ENCODE results near the gene RUNDC3A.
A peak's percentile ranks its signal among the peaks of the same experiment; 100 is the strongest.
"Not testable (repeated sequence)": the region's sequence is repeated elsewhere in the genome, so short reads cannot be mapped to it uniquely, and the experiment has no call there.

The RUNDC3A gene

DNA sequence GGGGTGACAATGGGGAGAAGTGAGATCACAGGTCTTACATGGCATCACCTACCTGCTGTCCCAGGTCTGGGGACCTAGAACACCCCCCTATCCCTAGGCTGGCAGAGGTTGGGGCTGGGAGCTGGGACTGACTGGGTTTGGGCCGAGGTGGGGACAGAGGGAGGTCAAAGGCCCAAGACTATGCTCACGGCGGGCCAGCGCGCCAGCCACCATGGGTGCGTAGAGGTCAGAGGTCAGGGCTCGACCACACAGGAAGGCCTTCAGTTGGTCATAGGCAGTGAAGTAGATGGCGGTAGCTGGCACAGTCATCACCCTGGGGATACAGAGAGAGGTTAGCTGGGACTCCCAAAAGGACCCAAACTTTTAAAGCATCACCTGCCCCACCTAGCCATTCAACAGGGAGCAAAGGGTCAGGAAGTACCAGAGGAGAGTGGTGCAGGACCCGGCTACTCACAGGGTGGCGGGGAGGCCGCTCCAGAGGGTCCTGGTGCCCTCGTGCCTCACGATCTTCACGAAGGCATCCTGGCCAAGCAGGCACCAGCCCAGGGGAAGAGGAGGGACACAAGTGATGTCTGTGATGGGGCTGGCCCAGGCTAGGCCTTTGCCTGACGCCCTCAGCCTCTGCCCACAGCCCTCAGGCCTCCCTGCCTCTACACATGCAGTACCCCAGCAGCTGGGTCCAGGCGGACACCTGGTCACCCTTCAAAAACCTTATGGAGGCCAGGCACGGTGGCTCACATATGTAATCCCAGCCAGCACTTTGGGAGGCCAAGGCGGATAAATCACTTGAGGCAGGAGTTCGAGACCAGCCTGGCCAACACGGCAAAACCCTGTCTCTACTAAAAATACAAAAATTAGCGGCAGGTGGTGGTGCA lies 13.1 kb downstream of the RUNDC3A start:
- no peak for DNase-seq

- DNase-seq, result no peak
Observed at GRCh38 chr17:44322236-44322895, 14.0 kb downstream of the RUNDC3A start.

DNA sequence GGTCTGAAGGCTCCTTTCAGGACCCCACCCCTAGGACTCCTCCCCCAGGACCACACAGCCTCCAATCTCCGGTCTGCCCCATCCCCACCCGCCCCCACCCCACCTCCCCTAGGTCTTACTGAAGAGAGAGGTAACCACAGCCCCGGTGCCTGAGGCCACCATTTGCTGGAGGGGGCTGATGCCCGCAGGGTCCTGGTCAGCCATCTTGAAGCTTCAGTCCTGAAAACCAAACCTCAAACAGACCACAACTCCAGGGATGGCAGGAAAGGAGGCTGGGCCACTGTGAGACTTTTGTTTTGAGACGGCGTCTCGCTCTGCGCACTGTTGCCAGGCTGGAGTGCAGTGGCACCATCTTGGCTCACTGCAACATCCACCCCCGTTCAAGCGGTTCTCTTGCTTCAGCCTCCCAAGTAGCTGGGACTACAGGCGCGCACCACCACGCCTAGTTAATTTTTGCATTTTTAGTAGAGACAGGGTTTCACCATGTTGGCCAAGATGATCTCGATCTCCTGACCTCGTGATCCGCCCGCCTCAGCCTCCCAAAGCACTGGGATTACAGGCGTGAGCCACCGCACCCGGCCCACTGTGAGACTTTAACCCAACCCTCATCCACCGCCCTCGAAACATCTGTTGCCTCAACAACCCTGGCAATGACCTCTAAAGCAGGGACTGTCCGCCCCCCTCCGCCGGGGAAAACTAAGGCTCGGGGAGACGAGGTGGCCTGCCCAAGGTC lies 15.1 kb downstream of the RUNDC3A start:
- DNase-seq, result no peak

DNA sequence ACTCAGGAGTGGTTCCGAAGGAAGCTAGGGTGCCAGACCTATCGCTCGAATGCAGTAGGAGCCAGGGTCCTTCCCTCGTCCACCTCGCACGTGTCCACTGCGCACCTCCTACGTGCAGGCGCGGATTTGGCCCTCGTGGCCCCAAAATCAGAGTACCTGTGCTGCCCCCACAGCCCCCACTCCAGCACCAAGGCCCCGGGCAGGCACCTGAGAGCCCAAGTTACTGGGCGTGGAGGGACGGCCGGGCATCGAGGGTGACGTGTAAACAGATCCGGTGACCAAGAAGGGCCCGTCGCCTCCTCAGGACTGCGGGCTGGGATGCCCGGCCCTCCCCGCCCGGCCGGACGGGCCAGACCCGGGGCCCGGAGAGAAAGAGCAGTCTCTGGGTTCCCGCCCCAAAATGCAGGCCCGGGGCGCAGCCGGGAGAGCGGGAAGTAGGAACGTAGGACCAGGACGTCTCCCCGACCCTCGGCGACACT lies 15.7 kb downstream of the RUNDC3A start:
- no peak for DNase-seq

GRCh38 chr17:44324571-44325275 lies 16.3 kb downstream of the RUNDC3A start, which contains the start of gene SLC25A39:
Gene SLC25A39 (minus strand): TSS chr17:44324823. CDS start chr17:44323562, 1,261 bp downstream.
- peak; percentile 94 for DNase-seq

DNA sequence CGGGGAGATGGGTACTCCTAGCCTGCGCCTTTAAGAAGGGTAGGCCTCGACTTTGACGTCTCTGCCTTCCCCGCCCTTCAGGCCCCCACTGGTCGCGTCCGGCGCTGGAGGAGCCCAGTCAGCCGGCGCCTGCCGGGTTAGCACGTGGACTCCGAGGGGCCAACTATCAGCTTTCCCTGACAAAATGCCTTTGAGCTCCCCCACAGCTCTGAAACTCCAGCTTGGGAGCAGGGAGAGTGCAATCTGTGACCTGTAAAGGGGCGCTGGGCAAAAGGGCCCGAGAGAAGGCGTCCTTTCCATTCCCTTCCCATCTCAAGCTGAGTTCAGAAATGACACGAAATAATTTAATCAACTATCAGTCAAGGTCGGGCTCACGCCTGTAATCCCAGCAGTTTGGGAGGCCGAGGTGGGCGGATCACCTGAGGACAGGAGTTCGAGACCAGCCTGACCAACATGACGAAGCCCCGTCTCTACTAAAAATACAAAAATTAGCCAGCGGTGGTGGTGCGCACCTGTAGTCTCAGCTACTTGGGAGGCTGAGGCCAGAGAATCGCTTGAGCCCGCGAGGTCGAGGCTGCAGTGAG lies 18.6 kb downstream of the RUNDC3A start:
- peak; percentile 92 for DNase-seq

GRCh38 chr17:44327715-44328449 lies 19.5 kb downstream of the RUNDC3A start:
- DNase-seq, result no peak

- not testable (repeated sequence) for DNase-seq
Observed at GRCh38 chr17:44329516-44329915, 21.1 kb downstream of the RUNDC3A start.

DNA sequence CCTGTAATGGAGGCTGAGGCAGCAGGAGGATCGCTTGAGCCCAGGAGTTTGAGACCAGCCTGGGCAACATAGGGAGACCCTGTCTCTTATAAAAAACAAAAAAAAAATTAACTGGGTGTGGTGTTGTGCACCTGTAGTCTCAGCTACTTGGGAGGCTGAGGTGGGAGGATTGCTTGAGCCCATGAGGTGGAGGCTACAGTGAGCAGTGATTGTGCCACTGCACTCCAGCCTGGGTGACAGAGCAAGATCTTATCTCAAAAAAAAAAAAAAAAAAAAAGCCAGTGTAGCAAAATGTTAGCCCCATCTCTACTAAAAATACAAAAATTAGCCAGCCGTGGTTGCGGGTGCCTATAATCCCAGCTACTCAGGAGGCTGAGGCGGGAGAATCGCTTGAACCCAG lies 21.9 kb downstream of the RUNDC3A start:
- not testable (repeated sequence) for DNase-seq

DNA sequence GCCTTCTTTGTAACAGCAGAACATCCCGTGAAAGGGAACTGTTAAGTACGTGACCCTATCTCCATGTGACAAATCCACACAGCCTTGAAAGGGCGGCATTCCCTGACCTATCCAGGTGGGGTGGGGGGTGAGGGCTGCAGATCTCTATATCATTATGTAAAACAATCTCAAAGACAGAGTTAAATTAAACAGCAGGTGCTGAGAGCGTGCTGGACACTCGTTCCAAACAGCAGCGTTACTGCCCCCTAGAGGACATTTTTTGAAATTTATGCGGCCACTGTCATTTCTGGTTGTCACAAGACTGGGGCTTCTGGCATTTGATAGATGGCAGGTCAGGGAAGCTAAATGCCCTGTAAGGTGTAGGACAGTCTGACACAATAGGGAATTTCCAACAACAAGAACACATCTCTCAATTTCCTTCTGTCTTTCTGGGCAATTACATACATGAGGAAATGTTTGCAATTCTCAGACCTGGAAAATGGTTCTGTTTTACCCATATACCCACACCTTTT lies 22.9 kb downstream of the RUNDC3A start:
- DNase-seq, result peak; percentile 60

GRCh38 chr17:44333371-44333770 lies 25.0 kb downstream of the RUNDC3A start:
- no peak for DNase-seq

DNA sequence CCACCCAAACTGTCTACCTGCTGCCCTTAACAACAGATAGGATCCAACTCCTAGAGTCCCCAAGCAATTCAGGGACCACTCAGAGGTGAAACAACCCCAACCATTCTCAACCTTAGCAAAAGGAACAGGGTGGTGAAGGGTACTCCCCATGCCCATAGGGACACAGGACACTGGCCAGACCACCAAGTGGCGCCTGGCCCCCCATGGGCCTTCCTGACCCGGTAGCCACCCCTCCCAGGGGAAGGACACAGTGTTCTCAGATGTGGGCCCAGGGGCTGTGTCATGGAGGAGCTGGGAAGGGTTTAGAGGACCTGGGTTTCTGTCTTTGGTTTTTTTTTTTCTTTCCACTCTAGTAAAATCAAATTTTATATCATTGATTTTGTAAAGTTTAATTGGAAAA lies 25.9 kb downstream of the RUNDC3A start:
- DNase-seq, result no peak

- DNase-seq, result no peak
Observed at GRCh38 chr17:44334727-44335126, 26.3 kb downstream of the RUNDC3A start.

DNA sequence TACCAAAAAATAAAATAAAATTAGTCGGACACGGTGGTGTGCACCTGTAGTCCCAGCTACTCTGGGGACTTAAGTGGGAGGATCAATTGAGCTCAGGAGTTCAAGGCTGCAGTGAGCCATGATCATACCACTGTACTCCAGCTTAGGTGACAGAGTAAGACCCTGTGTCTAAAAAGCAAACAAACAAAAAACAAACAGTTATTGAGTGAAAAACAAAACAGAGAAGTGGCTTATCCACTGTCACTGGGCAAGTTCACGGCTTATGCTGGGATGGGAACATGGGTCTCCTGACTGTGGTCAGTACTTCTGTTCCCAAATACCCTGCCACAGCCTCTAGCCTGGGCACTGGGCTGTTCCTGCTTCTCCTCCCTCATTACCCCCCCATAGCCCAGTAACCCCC lies 27.2 kb downstream of the RUNDC3A start:
- DNase-seq, result no peak

- DNase-seq, result no peak
Observed at GRCh38 chr17:44335968-44336367, 27.6 kb downstream of the RUNDC3A start.

- no peak for DNase-seq
Observed at GRCh38 chr17:44338702-44339101, 30.3 kb downstream of the RUNDC3A start.

DNA sequence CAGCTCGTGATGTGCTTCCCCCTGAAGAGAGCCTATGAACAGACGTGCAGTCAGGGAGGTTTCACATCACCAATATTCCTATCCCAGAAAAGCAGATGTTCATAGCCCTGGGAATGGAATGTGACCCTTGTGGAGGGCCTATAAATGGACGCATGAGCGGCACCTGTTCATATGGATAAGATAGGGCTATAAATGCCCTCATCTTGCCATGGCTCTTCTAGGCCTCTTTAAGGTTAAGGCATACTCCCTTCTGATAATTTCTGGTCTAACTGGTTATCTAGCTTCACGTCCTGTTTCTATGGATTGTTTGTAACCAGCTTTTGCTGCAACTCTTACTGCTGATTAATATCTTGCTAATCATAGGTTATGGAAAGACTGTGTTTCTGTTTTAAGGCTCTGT lies 32.2 kb downstream of the RUNDC3A start:
- DNase-seq, result not testable (repeated sequence)

GRCh38 chr17:44343510-44344209 lies 35.3 kb downstream of the RUNDC3A start:
- DNase-seq, result no peak

DNA sequence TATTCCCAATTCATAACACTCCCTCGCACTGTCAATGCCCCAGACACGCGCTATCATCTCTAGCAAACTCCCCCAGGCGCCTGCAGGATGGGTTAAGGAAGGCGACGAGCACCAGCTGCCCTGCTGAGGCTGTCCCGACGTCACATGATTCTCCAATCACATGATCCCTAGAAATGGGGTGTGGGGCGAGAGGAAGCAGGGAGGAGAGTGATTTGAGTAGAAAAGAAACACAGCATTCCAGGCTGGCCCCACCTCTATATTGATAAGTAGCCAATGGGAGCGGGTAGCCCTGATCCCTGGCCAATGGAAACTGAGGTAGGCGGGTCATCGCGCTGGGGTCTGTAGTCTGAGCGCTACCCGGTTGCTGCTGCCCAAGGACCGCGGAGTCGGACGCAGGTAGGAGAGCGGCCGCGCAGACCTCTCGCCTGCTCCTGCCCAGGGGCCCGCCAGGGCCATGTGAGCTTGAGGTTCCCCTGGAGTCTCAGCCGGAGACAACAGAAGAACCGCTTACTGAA lies 36.6 kb downstream of the RUNDC3A start, which contains the start of gene GRN:
Gene GRN (plus strand): TSS at position 364 of the 515 bp plus-strand sequence. CDS start 3,863 bp downstream, outside the sequence.
- DNase-seq, result peak; percentile 84

DNA sequence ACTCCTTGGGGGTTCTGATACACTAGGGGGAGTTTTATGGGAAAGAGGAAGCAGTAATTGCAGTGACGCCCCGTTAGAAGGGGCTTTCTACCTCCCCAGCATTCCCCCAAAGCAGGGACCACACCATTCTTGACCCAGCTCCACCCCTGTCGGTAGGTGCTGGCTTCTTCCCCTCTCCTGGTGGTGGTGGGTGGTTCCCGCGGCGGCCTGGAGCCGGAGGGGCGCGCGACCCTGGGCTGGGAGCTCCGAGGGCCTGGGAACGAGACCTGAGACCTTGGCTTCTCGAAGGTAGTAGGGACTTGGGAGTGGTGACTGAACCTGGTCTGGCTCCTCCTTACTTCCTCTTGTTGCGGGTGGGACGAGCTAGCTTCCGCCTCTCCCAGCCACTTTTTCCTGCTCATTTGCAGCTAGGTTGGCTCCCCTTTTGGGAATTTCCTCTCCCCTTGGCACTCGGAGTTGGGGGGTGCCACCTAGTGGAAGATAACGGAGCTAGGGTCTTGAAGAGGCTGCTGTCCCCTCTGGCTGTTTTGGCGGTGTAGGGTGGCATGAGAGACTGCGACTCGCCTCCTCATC lies 37.1 kb downstream of the RUNDC3A start:
- DNase-seq, result peak; percentile 44
